OCI-LY1 (cell line): ENCODE data around the gene ELOVL6.

Experiments used
- H2AFZ ChIP-seq: fragments of 200-600 bp; sonication (generic), shearing (Covaris generic); 2 replicates; pipeline ENCODE4 v1.6.0; 2014; ENCODE audit warnings: antibody characterized with exemption, mild to moderate bottlenecking, low read length
- H3F3A ChIP-seq: fragments of 200-600 bp; sonication (generic), shearing (Covaris generic); 2 replicates; pipeline ENCODE4 v1.6.0; 2014; ENCODE audit warnings: mild to moderate bottlenecking, antibody characterized with exemption, low read length, moderate library complexity; ENCODE audit not compliant: insufficient read depth
- H3K27ac ChIP-seq: fragments of 200-600 bp; sonication (generic); 2 replicates; pipeline ENCODE4 v1.5.1; 2014; ENCODE audit warnings: low read length, mixed run types, mild to moderate bottlenecking, low read depth; ENCODE audit not compliant: poor library complexity, severe bottlenecking
- H3K27me3 ChIP-seq: fragments of 200-600 bp; sonication (generic); 2 replicates; pipeline ENCODE4 v1.6.0; 2014; ENCODE audit warnings: antibody characterized with exemption, mild to moderate bottlenecking, low read length, moderate library complexity; ENCODE audit not compliant: insufficient read depth
- H3K36me3 ChIP-seq: fragments of 200-600 bp; sonication (generic); 2 replicates; pipeline ENCODE4 v1.6.1; 2014; ENCODE audit warnings: mild to moderate bottlenecking, antibody characterized with exemption, low read length, moderate library complexity, mixed read lengths; ENCODE audit not compliant: insufficient read depth
- H3K4me1 ChIP-seq: fragments of 200-600 bp; sonication (generic); 2 replicates; pipeline ENCODE4 v1.5.1; 2014; ENCODE audit warnings: mild to moderate bottlenecking, low read length, moderate library complexity; ENCODE audit not compliant: insufficient read depth, severe bottlenecking
- H3K4me2 ChIP-seq: fragments of 200-600 bp; sonication (generic), shearing (Covaris generic); 2 replicates; pipeline ENCODE4 v1.6.1; 2014; ENCODE audit warnings: low read length
- H3K4me3 ChIP-seq: fragments of 200-600 bp; sonication (generic); 2 replicates; pipeline ENCODE4 v1.5.1; 2014; ENCODE audit warnings: low read length, low read depth, mild to moderate bottlenecking, mixed read lengths; ENCODE audit not compliant: poor library complexity, severe bottlenecking
- H3K79me2 ChIP-seq: fragments of 200-600 bp; shearing (Covaris generic); 2 replicates; pipeline ENCODE4 v1.6.1; 2016; ENCODE audit warnings: mixed run types, low read length, mixed read lengths; ENCODE audit not compliant: insufficient read depth
- H3K9ac ChIP-seq: fragments of 200-600 bp; sonication (generic), shearing (Covaris generic); 2 replicates; pipeline ENCODE4 v1.6.1; 2014; ENCODE audit warnings: mild to moderate bottlenecking, low read length, mixed read lengths
- H3K9me2 ChIP-seq: fragments of 200-600 bp; sonication (generic), shearing (Covaris generic); 2 replicates; pipeline ENCODE4 v1.6.1; 2014; ENCODE audit warnings: low read depth, mild to moderate bottlenecking, low read length, mixed read lengths
- H3K9me3 ChIP-seq: fragments of 200-600 bp; shearing (Covaris generic); 2 replicates; pipeline ENCODE4 v1.6.1; 2014; ENCODE audit warnings: low read length, mixed read lengths
- H4K20me1 ChIP-seq: fragments of 200-600 bp; sonication (generic), shearing (Covaris generic); 2 replicates; pipeline ENCODE4 v1.6.0; 2016; ENCODE audit warnings: mild to moderate bottlenecking, low read length; ENCODE audit not compliant: insufficient read depth
- EZH2 ChIP-seq: fragments of 200-600 bp; sonication (generic), shearing (Covaris generic); IDR thresholded peaks from 2 replicates; pipeline ENCODE4 v1.8.0; 2017; ENCODE audit warnings: borderline replicate concordance, mixed run types, mild to moderate bottlenecking, antibody characterized with exemption, low read length, moderate library complexity, mixed read lengths
- TF ChIP-seq, protein P1 (sequence below): fragments of 200-600 bp; sonication (generic), shearing (Covaris generic); IDR thresholded peaks from 2 replicates; pipeline ENCODE4 v1.5.1; 2017; ENCODE audit warnings: mild to moderate bottlenecking, antibody characterized with exemption, low read length, moderate library complexity, mixed read lengths

Gene ELOVL6

DNA sequence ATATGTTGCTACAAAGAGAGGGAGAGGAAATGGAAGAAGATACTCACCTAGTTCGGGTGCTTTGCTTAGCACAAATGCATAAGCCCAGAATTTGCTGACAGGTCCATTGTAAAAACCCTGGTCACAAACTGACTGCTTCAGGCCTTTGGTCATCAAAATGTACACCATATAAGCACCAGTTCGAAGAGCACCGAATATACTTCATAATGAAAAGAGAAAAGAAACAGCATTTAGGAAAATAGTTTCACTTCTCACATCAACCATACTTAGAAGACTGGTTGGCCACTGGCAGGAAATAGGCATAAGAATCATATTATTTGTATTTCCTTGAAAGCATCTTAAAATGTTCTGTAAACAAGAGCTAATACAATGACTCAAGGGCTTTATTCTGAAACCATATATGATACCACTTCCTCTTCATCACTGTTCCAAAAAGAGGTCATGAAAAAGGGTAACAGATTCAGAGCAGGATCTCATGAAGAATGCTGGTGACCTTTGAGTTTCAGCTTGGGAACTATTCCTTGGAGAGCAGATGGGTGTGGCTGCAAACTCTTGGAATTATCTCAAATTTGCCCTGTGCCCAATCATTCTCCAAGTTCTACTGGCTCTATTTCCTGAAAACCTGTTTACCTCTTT, 138.7 kb downstream of the ELOVL6 start:
- H3K4me2 ChIP-seq: no peak overlapping the region
- H2AFZ ChIP-seq: no peak overlapping the region
- peaks cover 26% of the 10 kb centered on the region for H3K4me1 ChIP-seq
- H3K9me3 ChIP-seq: no peaks in the 10 kb centered on the region
- H3F3A ChIP-seq: no peaks in the 10 kb centered on the region
- H3K9me2 ChIP-seq: no peaks in the 10 kb centered on the region
- no peak overlapping the region for H3K27ac ChIP-seq
- no peaks in the 10 kb centered on the region for H4K20me1 ChIP-seq
- H3K9ac ChIP-seq: no peak overlapping the region
- H3K27me3 ChIP-seq: no peaks in the 10 kb centered on the region
- no peaks in the 10 kb centered on the region for H3K79me2 ChIP-seq
- H3K36me3 ChIP-seq: peaks cover 12% of the 10 kb centered on the region; the same call in 1 of the 2 replicates
- H3K4me3 ChIP-seq: no peak overlapping the region
- TF ChIP-seq EZH2: no peak
- TF ChIP-seq, protein P1, sequence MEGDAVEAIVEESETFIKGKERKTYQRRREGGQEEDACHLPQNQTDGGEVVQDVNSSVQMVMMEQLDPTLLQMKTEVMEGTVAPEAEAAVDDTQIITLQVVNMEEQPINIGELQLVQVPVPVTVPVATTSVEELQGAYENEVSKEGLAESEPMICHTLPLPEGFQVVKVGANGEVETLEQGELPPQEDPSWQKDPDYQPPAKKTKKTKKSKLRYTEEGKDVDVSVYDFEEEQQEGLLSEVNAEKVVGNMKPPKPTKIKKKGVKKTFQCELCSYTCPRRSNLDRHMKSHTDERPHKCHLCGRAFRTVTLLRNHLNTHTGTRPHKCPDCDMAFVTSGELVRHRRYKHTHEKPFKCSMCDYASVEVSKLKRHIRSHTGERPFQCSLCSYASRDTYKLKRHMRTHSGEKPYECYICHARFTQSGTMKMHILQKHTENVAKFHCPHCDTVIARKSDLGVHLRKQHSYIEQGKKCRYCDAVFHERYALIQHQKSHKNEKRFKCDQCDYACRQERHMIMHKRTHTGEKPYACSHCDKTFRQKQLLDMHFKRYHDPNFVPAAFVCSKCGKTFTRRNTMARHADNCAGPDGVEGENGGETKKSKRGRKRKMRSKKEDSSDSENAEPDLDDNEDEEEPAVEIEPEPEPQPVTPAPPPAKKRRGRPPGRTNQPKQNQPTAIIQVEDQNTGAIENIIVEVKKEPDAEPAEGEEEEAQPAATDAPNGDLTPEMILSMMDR: no peak

DNA sequence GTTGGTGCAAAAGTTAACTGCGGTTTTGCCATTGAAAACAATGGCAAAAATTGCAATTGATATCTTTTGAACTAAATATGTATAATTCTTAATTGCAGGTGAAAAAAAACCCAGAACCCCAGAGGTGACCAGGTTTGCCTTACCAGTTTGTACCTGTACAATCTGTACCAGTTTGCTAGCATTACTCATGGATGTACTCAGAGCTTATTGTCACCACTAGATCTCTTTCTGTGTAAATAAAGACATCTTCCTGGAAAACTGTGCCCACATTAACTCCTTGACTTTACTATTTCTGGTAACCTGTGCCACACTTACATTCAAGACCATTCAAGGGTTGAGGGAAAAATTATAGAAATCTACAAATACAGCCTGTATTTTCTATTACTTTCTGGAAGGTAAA, 139.7 kb downstream of the ELOVL6 start:
- Histone ChIP-seq H3K9me3 (no peaks in the 10 kb centered on the region), H2AFZ (no peak overlapping the region), H3F3A (no peaks in the 10 kb centered on the region), H3K4me2 (no peak overlapping the region), H3K36me3 (peaks cover 12% of the 10 kb centered on the region; the same call in 1 of the 2 replicates), H3K27me3 (no peaks in the 10 kb centered on the region), H3K9me2 (no peaks in the 10 kb centered on the region), H3K4me3 (no peak overlapping the region), H4K20me1 (no peaks in the 10 kb centered on the region), H3K79me2 (no peaks in the 10 kb centered on the region), H3K4me1 (peaks cover 26% of the 10 kb centered on the region), H3K9ac (no peak overlapping the region), H3K27ac (no peak overlapping the region)
- TF ChIP-seq EZH2: no peak
- TF ChIP-seq, protein P1: no peak

DNA sequence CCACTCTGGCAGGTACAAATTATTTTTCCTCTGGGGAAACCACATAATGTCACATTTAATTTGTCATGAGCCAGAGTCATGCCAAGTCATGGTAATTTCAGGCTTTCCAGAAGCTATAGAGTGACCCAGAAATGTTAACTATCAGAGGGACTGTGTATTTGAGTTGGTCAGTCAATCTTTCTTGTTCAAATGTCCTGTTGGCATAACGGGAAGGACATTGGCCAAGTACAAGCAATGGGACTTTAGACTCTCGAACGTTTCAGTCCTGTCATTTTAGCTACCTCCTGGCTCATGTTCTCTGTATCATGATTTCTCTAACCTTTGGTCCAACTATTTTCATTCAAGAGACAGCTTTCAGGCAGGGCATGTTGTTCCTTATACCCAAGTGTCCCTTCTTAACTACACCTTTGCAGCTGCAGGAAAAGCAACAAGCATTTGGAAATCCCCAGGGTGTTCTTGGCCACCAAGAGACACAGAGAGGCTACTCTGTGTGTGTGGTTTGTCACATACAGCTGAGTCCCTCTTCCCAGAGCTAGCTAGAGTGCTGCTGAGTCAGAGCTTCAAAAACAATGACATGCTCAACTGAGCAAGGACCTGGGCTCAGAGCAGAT, 143.2 kb downstream of the ELOVL6 start:
- Histone ChIP-seq H3K27ac (peak overlapping the region; percentile 38), H3K36me3 (peaks cover 30% of the 10 kb centered on the region; the same call in 1 of the 2 replicates), H3K9me3 (no peaks in the 10 kb centered on the region), H3K4me2 (no peak overlapping the region), H3K9ac (no peak overlapping the region), H3K79me2 (no peaks in the 10 kb centered on the region), H4K20me1 (no peaks in the 10 kb centered on the region), H3K4me1 (peaks cover 26% of the 10 kb centered on the region), H3K9me2 (no peaks in the 10 kb centered on the region), H3K4me3 (no peak overlapping the region), H3F3A (no peaks in the 10 kb centered on the region), H3K27me3 (no peaks in the 10 kb centered on the region), H2AFZ (no peak overlapping the region)
- no peak for TF ChIP-seq EZH2
- TF ChIP-seq, protein P1: no peak
